PC-9 (cell line): ENCODE results near the gene WNT16. TPM values are rescaled to one million over a fixed set of nuclear protein-coding genes. Genes with fewer than 3 reads are reported as not detected.

Source experiments
- BruUV-seq: library from RNA; stranded (reverse); fragments of 400-500 nt; replicated peaks from 2 replicates; lab custom pipeline; 2021; lab: Mats Ljungman, UMichigan
- CTCF ChIA-PET: fragments of 300-600 bp; sonication (Branson Sonifier 250); formaldehyde crosslinking; loops from one replicate; lab custom pipeline; 2022; ENCODE audit warnings: antibody characterized with exemption; lab: Charles Lee
- POLR2A ChIA-PET: fragments of 300-600 bp; sonication (Branson Sonifier 250); formaldehyde crosslinking; loops from one replicate; lab custom pipeline; 2022; ENCODE audit warnings: antibody characterized with exemption; ENCODE audit not compliant: unreplicated experiment; lab: Charles Lee
- DNase-seq, 2 experiments: peaks; one replicate each; pipeline versions ENCODE4 v3.0.0 to v3.0.0-alpha.2; 2015 to 2022; ENCODE audit warnings: mixed read lengths in 1 of 2
- H2AFZ ChIP-seq: fragments of 200-600 bp; sonication (generic); 2 replicates; pipeline ENCODE4 v1.8.1; 2017; ENCODE audit warnings: antibody characterized with exemption
- H3F3A ChIP-seq: fragments of 200-600 bp; sonication (generic); 2 replicates; pipeline ENCODE4 v1.8.1; 2017; ENCODE audit warnings: antibody characterized with exemption, mild to moderate bottlenecking, low read depth; ENCODE audit not compliant: insufficient read depth
- H3K27ac ChIP-seq: fragments of 200-600 bp; sonication (generic); 2 replicates; pipeline ENCODE4 v1.6.1; 2016; ENCODE audit warnings: mixed run types
- H3K27me3 ChIP-seq: fragments of 200-600 bp; sonication (generic); 2 replicates; pipeline ENCODE4 v1.6.1; 2016; ENCODE audit warnings: low read depth, mixed run types; ENCODE audit not compliant: insufficient read depth
- H3K36me3 ChIP-seq: fragments of 200-600 bp; sonication (generic); 2 replicates; pipeline ENCODE4 v1.6.1; 2016; ENCODE audit warnings: low read depth, mixed run types
- H3K4me1 ChIP-seq: fragments of 200-600 bp; sonication (generic); replicated peaks from 2 replicates; pipeline ENCODE4 v1.6.1; 2016; ENCODE audit warnings: mixed run types; ENCODE audit not compliant: insufficient read depth
- H3K4me2 ChIP-seq: fragments of 200-600 bp; sonication (generic); 2 replicates; pipeline ENCODE4 v1.6.1; 2017; ENCODE audit warnings: mixed run types
- H3K4me3 ChIP-seq: fragments of 200-600 bp; sonication (generic); 2 replicates; pipeline ENCODE4 v1.6.1; 2016; ENCODE audit warnings: mixed run types
- H3K79me2 ChIP-seq: fragments of 200-600 bp; sonication (generic); 2 replicates; pipeline ENCODE4 v1.6.1; 2017; ENCODE audit warnings: low read depth, mixed run types
- H3K9me2 ChIP-seq: fragments of 200-600 bp; sonication (generic); 2 replicates; pipeline ENCODE4 v1.8.1; 2017; ENCODE audit warnings: mild to moderate bottlenecking; ENCODE audit not compliant: insufficient read depth
- H3K9me3 ChIP-seq: fragments of 200-600 bp; sonication (generic); 2 replicates; pipeline ENCODE4 v1.8.1; 2016; ENCODE audit warnings: low read depth; ENCODE audit not compliant: insufficient read depth
- H4K20me1 ChIP-seq: fragments of 200-600 bp; sonication (generic); 2 replicates; pipeline ENCODE4 v1.8.1; 2017; ENCODE audit not compliant: insufficient read depth
- EZH2 ChIP-seq: fragments of 200-600 bp; sonication (generic); IDR thresholded peaks from 2 replicates; pipeline ENCODE4 v1.8.0; 2017; ENCODE audit warnings: antibody characterized with exemption, low read depth
- intact Hi-C: fragments of 100-400 bp; cut with micrococcal nuclease; formaldehyde crosslinking; loops from one replicate; pipeline ENCODE4 v1.10.0; 2022; ENCODE audit not compliant: unreplicated experiment
- total RNA-seq: library from RNA; stranded (reverse); gene quantifications from 2 replicates; pipeline ENCODE4 v1.2.3, GENCODE V29; 2021
- TF ChIP-seq, protein P1 (sequence below): fragments of 200-600 bp; sonication (generic); conservative IDR thresholded peaks from 2 replicates; pipeline ENCODE4 v1.6.1; 2017; ENCODE audit warnings: mixed run types, antibody characterized with exemption, mild to moderate bottlenecking, moderate library complexity

WNT16 gene
- total RNA-seq, 1 experiment from 2014 or later, result not detected

DNA sequence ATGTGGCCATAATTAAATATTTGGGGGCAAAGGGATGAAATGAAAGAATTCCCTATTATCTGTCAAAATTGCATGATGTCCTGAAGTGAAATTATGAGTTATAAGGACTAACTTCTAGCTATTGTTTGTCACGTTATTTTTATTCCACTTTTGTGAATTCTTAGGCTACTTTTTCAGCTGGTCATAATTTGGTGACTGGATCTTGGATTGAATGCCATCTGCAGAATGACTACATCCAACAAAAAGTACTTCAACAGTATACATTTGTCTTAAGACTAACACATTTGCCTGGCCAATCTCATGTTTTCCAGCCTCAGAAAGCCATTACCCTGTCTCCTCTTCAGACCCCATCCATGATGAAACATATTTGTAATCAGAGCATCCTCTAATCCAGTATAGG is 48.1 kb upstream of the WNT16 start:
- ChIA-PET CTCF (no interaction called here), POLR2A (no interaction called here)
- no peak for DNase-seq
- H3K4me1 ChIP-seq, result no peaks in the 10 kb centered on the region
- 0 out of 2 replicates have a peak, but pooled peaks cover 2% of the 10 kb centered on the region for H3K9me3 ChIP-seq
- TF ChIP-seq, protein P1, sequence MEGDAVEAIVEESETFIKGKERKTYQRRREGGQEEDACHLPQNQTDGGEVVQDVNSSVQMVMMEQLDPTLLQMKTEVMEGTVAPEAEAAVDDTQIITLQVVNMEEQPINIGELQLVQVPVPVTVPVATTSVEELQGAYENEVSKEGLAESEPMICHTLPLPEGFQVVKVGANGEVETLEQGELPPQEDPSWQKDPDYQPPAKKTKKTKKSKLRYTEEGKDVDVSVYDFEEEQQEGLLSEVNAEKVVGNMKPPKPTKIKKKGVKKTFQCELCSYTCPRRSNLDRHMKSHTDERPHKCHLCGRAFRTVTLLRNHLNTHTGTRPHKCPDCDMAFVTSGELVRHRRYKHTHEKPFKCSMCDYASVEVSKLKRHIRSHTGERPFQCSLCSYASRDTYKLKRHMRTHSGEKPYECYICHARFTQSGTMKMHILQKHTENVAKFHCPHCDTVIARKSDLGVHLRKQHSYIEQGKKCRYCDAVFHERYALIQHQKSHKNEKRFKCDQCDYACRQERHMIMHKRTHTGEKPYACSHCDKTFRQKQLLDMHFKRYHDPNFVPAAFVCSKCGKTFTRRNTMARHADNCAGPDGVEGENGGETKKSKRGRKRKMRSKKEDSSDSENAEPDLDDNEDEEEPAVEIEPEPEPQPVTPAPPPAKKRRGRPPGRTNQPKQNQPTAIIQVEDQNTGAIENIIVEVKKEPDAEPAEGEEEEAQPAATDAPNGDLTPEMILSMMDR, result no peak
- no peak for TF ChIP-seq EZH2
- no peaks in the 10 kb centered on the region for H4K20me1 ChIP-seq
- no peak overlapping the region for H3K4me3 ChIP-seq
- no peaks in the 10 kb centered on the region for H3K36me3 ChIP-seq
- H3K4me2 ChIP-seq, result no peak overlapping the region
- no TSS peak for BruUV-seq
- no peaks in the 10 kb centered on the region for H3K79me2 ChIP-seq
- no peaks in the 10 kb centered on the region for H3K27me3 ChIP-seq
- intact Hi-C loops, result no loop called here
- H3K9me2 ChIP-seq, result no peaks in the 10 kb centered on the region
- no peaks in the 10 kb centered on the region for H3F3A ChIP-seq
- no peak overlapping the region for H2AFZ ChIP-seq
- no peak overlapping the region for H3K27ac ChIP-seq

DNA sequence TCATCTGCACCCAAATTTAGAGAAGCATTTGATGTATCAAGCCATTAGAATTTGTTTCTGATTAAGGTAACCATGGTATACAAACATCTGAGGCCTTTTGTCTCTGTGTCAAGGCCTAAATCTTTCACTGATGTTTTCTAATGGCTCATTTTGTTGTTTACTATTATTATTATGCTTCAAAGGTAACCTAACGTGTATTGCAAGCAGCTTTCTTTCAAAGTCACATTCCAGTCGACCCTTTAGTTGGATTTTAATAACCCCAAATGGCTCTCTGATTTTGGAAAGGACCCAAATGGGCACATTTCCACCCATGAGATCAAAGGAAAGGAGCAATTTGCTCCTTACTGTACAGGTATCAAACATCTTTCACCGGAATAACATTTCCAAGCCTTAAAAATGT is 46.7 kb upstream of the WNT16 start:
- Histone ChIP-seq H3K4me1 (no peaks in the 10 kb centered on the region), H3K9me3 (0 out of 2 replicates have a peak, but pooled peaks cover 3% of the 10 kb centered on the region), H3K9me2 (no peaks in the 10 kb centered on the region), H3K27me3 (no peaks in the 10 kb centered on the region), H3F3A (no peaks in the 10 kb centered on the region), H2AFZ (no peak overlapping the region), H4K20me1 (no peaks in the 10 kb centered on the region), H3K36me3 (no peaks in the 10 kb centered on the region), H3K79me2 (no peaks in the 10 kb centered on the region), H3K4me2 (no peak overlapping the region), H3K4me3 (no peak overlapping the region), H3K27ac (no peak overlapping the region)
- intact Hi-C loops, result no loop called here
- TF ChIP-seq EZH2, result no peak
- TF ChIP-seq, protein P1, result no peak
- no peak for DNase-seq
- CTCF ChIA-PET, result no interaction called here
- no TSS peak for BruUV-seq
- POLR2A ChIA-PET, result no interaction called here

DNA sequence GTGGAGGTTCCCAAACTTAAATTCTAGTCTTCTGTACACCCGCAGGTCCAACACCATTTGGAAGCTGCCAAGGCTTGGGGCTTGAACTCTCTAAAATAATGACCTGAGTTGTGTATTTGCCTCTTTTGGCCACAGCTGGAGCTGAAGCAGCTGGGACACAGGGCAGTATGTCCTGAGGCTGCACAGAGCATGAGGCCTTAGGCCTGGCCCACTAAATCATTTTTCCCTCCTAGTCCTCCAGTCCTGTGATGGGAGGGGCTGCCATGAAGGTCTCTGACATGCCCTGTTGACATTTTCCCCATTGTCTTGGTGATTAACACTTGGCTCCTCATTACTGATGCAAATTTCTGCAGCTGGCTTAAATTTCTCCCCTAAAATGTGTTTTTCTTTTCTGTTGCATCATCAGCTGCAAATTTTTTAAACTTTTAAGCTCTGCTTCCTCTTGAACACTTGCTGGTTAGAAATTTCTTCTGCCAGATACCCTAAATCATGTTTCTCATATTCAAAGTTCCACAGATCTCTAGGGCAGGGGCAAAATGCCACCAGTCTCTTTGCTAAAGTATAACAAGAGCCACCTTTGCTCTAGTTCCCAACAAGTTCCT is 43.6 kb upstream of the WNT16 start:
- TF ChIP-seq EZH2, result no peak
- TF ChIP-seq, protein P1, result no peak
- Histone ChIP-seq H3K27me3 (no peaks in the 10 kb centered on the region), H3K4me3 (no peak overlapping the region), H3K9me3 (0 out of 2 replicates have a peak, but pooled peaks cover 6% of the 10 kb centered on the region), H3K4me2 (no peak overlapping the region), H2AFZ (no peak overlapping the region), H3F3A (no peaks in the 10 kb centered on the region; the same call in 1 of the 2 replicates), H4K20me1 (no peaks in the 10 kb centered on the region), H3K36me3 (no peaks in the 10 kb centered on the region), H3K27ac (no peak overlapping the region), H3K9me2 (no peaks in the 10 kb centered on the region), H3K4me1 (no peaks in the 10 kb centered on the region), H3K79me2 (no peaks in the 10 kb centered on the region)
- BruUV-seq, result no TSS peak
- no peak for DNase-seq
- intact Hi-C loops, result no loop called here
- POLR2A ChIA-PET, result no interaction called here
- CTCF ChIA-PET, result no interaction called here
